ENCODE measurements around the gene RGS3.

Gene RGS3

DNA sequence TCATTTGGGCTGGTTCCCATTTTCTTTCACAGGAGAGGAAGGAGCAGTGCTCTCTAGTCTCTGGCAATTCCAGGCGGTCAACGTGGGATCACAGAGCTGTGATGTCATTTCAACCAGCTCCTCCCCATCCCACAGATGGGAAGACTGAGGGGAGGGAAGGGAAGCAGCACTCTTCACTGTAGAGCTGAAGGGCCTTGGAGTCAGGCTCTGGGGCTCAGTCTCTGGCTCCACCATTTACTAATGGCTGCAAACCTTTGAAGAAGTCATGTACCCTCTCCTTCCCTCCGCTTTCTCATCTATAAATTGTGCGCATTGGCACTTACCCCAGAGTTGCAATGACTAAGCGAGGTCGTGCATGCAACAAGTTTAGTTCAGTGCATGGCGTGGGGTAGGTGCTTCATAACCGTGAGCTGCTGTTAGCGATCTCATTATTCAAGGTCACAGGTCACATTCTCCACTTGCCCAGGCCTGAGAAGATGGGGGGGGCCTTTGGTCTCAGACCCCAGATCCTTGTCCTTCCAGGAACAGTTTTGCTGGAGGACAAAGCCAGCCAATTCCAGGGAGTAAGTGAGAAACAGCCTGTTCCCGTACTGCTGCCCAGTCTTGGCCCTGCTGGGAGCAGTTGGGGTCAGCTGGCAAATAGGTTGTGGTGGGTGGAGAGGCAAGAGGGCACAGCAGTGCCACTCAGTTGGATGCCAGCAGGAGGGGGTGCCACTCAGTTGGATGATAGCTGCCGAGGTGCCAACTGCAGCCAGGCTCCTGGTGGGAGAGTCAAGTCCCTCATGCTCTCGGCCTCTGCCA is 136.7 kb downstream of the RGS3 start:
- no peak for DNase-seq (ENCODE audit: low read depth, low spot score)

DNA sequence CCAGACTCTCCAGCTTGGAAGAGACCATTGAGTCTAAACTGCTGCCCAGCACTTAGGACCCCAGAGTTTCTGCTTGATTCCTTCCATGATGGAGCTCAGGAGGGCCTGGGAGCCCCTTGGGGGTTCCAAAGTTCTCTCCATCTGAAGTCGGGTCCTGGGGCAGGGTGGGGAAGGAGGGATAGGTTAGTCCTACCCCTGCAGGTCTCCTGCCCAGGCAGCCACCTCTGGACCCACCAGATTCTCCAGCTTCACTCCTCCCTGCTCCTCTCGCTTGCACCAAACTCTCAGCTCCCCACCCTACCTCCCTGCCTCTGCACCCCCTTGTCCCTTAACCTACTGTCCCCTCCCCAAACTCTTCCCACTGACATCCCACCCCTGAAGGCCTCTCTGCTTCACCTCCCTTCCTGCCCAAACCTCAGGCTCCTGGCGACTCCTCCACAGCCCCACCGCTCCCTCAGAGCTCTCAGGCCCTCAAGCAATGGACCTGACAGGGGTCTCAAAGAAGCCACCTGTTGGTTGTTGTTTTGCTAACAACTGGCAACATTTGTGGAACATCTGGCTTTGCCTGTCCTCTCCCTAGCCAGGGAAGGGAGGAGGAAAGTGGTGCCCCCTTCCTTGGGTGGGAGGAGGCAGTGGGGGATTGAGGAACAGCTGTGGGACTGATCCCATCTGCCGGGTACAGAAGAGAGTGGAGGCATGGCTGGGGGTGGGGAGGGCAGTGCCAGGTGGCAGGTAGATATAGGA is 137.5 kb downstream of the RGS3 start:
- DNase-seq (ENCODE audit: low read depth, low spot score): no peak

DNA sequence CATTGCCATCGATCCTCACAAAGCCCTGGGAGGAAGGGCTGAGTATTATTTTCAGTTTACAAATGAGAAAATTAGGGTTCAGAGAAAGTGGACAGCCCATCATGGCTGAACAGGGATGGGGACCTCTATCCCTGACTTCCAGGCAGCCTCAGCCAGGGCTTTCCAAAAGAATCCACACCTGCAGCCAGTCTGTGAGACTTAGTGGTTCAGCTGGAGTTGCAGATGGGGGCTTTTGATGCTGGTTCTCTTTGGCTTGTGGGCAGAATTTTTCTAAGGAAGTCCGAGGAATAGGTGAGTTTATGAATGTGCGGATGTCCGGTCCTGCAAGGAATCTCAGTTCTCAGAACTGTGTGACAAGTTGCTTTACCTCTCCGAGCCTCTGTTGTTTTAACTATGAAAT is 138.1 kb downstream of the RGS3 start:
- DNase-seq (ENCODE audit: low read depth, low spot score): no peak

GRCh38 chr9:113602126-113603047 is 138.9 kb downstream of the RGS3 start:
- DNase-seq (ENCODE audit: low read depth, low spot score): no peak

GRCh38 chr9:113603048-113603375 is 139.5 kb downstream of the RGS3 start:
- DNase-seq (ENCODE audit: low read depth, low spot score): no peak

GRCh38 chr9:113603773-113604172 is 140.2 kb downstream of the RGS3 start:
- DNase-seq (ENCODE audit: low read depth, low spot score): no peak

DNA sequence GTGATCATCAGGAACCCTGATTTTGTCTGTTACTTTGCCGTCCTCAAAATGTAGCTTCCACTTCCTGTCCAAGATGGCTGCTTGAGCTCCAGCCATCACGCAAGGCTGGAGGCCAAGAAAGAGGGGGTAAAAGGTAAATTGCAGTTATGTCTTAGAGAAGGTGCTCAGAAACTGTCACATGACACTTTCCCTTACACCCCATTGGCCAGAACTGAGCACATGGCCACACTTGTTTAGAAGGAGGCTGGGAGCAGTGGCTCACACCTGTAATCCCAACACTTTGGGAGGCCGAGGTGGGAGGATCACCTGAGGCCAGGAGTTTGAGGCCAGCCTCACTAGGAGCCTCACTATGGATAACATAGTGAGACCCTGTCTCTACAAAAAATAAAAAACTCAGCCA is 140.9 kb downstream of the RGS3 start:
- DNase-seq (ENCODE audit: low read depth, low spot score): no peak

DNA sequence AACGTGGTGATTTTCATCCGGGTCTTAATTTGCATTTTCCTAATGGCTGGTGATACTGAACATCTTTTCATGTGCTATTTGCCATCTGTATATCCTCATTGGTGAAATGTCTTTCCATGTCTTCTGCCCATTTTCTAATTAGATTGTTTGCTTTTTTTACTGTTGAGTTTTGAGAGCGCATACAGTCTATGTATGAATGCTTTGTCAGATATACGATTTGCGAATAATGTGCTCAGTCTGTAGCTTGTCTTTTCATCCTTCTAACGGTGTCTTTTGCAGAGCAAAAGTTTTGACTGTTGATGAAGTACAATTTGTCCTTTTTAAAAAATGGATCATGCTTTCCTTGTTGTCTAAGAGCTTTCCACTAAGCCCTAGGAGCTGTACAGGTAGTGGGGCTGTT is 143.0 kb downstream of the RGS3 start:
- DNase-seq (ENCODE audit: low read depth, low spot score): no peak

- no peak for DNase-seq (ENCODE audit: low read depth, low spot score)
Measured at GRCh38 chr9:113608082-113608685, 144.7 kb downstream of the RGS3 start.

DNA sequence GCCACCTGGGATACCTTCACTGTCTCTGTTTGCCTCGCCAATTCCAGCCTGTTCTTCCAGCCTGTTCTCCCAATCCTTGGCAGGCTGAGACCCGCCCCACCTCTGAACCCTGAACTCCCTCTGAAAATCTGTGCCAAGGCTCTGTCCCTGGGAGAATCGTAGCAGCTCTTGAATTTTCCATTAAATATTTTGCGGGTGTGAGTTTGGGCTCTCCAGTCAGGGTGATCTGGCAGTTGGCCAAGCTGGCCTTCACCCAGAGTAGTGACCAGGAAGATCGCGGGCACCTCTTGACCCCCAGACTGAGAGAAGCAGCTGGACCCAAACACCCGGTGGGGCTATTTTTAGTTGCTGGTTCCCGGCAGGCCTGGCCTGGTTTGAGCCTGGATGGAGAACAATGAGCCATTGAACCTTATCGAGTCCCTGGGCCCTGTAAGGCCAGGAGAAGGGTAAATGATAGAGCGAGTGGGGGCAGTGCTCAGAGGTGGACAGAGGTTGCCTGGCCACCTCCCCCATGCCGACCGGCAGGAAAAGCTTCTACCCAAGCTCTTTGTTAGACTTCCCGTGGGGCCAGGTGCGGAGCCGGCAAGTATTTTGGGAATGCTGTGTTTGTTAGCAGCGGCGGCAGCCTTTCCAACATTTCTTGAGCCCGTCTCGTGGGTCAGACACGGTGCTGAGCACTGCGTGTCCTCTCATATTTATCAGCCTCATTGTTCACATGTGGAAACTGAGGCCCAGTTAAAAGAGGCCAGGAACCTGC is 146.2 kb downstream of the RGS3 start:
- DNase-seq (ENCODE audit: low read depth, low spot score): no peak

- DNase-seq (ENCODE audit: low read depth, low spot score): no peak
Measured at GRCh38 chr9:113611461-113612215, 148.1 kb downstream of the RGS3 start.

DNA sequence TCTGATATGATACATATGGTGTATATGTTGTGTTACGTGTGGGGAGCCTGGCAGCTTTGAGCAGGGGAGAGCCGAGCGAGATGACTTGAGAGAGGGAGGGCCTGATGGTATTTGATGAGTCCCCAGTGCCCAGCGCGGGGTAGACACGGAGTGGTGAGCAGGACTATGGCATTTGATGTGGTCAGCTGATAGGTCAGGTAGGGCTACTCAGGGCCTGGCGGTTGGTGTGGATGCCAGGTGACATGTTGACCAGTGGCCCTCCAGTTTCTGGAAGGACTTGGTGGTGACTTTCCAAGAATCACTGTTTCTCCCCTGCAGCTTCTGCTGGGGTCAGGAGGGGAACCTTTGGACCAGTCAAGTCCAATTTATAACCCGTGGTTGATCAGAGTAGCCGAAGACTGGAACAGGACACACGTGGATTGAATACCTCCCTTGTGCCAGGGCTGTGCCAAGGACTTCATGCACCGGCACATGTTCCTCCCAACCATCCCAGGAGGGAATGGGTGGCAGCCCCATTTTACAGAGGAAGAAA is 148.8 kb downstream of the RGS3 start:
- DNase-seq (ENCODE audit: low read depth, low spot score): no peak

- DNase-seq (ENCODE audit: low read depth, low spot score): no peak
Measured at GRCh38 chr9:113612828-113613227, 149.3 kb downstream of the RGS3 start.

GRCh38 chr9:113613815-113614413 is 150.4 kb downstream of the RGS3 start:
- DNase-seq (ENCODE audit: low read depth, low spot score): no peak

DNA sequence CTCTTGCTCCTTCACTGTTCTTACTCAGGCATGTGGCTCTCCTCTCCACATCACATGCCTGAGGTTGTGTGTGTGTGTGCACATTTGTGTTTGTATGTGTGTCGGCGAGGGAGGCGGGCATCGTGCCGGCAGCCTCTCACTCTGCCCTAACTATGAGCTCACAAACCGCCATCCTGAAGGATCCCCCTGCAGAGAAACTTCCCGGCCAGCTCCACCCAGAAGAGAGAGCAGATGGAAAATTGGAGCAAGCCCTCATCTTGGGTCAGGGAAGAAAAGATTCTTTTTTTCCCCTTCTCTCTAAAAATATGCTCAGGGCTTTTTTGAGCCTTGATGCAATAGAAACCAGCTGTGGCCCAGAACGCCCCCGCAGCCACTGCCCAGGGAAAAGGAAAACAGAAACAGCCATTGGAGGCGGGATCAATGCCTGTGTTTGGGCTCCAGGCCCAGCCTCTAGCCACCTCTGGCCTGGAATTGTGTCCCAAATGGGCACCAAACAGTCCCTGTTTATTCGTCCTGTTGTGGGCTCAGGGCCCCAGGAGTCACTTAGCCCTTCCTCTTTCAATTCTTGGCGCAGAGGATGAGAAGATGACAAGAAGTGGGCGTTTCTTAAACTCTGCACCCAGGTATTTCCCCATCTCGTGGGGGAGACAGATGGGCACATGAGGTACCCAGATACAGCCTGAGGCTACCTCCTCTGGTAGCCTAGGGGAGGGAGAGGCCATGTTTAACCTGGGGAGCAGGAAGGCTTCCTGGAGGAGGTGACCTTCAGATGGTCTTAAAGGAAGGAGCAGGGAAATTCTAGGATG is 151.5 kb downstream of the RGS3 start:
- no peak for DNase-seq (ENCODE audit: low read depth, low spot score)

- no peak for DNase-seq (ENCODE audit: low read depth, low spot score)
Measured at GRCh38 chr9:113616116-113616515, 152.6 kb downstream of the RGS3 start.

- DNase-seq (ENCODE audit: low read depth, low spot score): no peak
Measured at GRCh38 chr9:113616621-113617496, 153.3 kb downstream of the RGS3 start.

GRCh38 chr9:113617550-113617949 is 154.0 kb downstream of the RGS3 start:
- no peak for DNase-seq (ENCODE audit: low read depth, low spot score)

Measured in activated naive CD8-positive, alpha-beta T cell treated with anti-CD3 and anti-CD28 coated beads, Interleukin-2, amount 50 U/mL, for 16 hours (primary cell).